SK-N-SH (cell line): ENCODE results near the gene PPHLN1. TPM values are rescaled to one million over a fixed set of nuclear protein-coding genes. Genes with fewer than 3 reads are reported as not detected.

Experiments
- CTCF ChIA-PET: fragments of 300-600, 350-600 bp; formaldehyde crosslinking; extraction: SDS; loops from one replicate; lab custom pipeline; 2021; lab: Yijun Ruan, JAX
- POLR2A ChIA-PET: fragments of 350-600 bp; sonication (Branson Sonifier 250); formaldehyde crosslinking; extraction: SDS; loops from one replicate; lab custom pipeline; 2020; ENCODE audit warnings: antibody characterized with exemption, inconsistent platforms; lab: Yijun Ruan, JAX
- DNase-seq: peaks from one replicate; pipeline ENCODE4 v3.0.0; 2012
- H2AFZ ChIP-seq: fragments of 200-600 bp; sonication (generic); 2 replicates; pipeline ENCODE4 v1.8.1; 2016; ENCODE audit warnings: antibody characterized with exemption, mild to moderate bottlenecking, low read depth
- H3F3A ChIP-seq: fragments of 200-600 bp; sonication (generic); replicated peaks from 2 replicates; pipeline ENCODE3; 2016; ENCODE audit warnings: antibody characterized with exemption, mild to moderate bottlenecking; ENCODE audit not compliant: insufficient read depth
- H3K27ac ChIP-seq, 2 experiments: fragments of 200-500 bp in 1 of 2; fragments of 200-600 bp in 1 of 2; sonication (Bioruptor generic) in 1 of 2; sonication (generic), shearing (Covaris generic) in 1 of 2; 2 replicates each; pipeline versions ENCODE4 v1.5.1 to v1.6.1; 2014 to 2016; ENCODE audit warnings: low read depth in 2 of 2, inconsistent platforms in 1 of 2, low read length in 1 of 2, mild to moderate bottlenecking in 1 of 2, mixed read lengths in 1 of 2
- H3K27me3 ChIP-seq: fragments of 200-600 bp; sonication (generic), shearing (Covaris generic); 2 replicates; pipeline ENCODE4 v1.6.1; 2016; ENCODE audit warnings: mixed run types; ENCODE audit not compliant: insufficient read depth
- H3K36me3 ChIP-seq, 2 experiments: fragments of 200-500 bp in 1 of 2; fragments of 200-600 bp in 1 of 2; sonication (Bioruptor generic) in 1 of 2; sonication (generic) in 1 of 2; replicated peaks in 1 of 2; 2 replicates each; pipeline versions ENCODE3 to v1.5.1; 2014 to 2016; ENCODE audit warnings: low read length in 1 of 2, mild to moderate bottlenecking in 1 of 2; ENCODE audit not compliant: insufficient read depth in 2 of 2, control insufficient read depth in 1 of 2
- H3K4me1 ChIP-seq, 2 experiments: fragments of 200-500 bp in 1 of 2; fragments of 200-600 bp in 1 of 2; sonication (Bioruptor generic) in 1 of 2; sonication (generic), shearing (Covaris generic) in 1 of 2; 2 replicates each; pipeline versions ENCODE4 v1.5.1 to v1.6.1; 2014 to 2016; ENCODE audit warnings: low read depth in 1 of 2, low read length in 1 of 2, mixed run types in 1 of 2; ENCODE audit not compliant: insufficient read depth in 2 of 2, control insufficient read depth in 1 of 2
- H3K4me2 ChIP-seq: fragments of 200-600 bp; sonication (generic), shearing (Covaris generic); 2 replicates; pipeline ENCODE4 v1.6.1; 2017; ENCODE audit warnings: mixed run types
- H3K4me3 ChIP-seq, 2 experiments: fragments of 200-500 bp in 1 of 2; fragments of 200-600 bp in 1 of 2; sonication (Bioruptor generic) in 1 of 2; sonication (generic), shearing (Covaris generic) in 1 of 2; 2 replicates each; pipeline versions ENCODE4 v1.5.1 to v1.8.1; 2014 to 2016; ENCODE audit warnings: low read depth in 2 of 2, inconsistent platforms in 1 of 2, low read length in 1 of 2, mild to moderate bottlenecking in 1 of 2, mixed read lengths in 1 of 2, moderate library complexity in 1 of 2
- H3K79me2 ChIP-seq: fragments of 200-600 bp; sonication (generic); 2 replicates; pipeline ENCODE4 v1.8.1; 2017; ENCODE audit warnings: mild to moderate bottlenecking; ENCODE audit not compliant: insufficient read depth
- H3K9ac ChIP-seq: fragments of 200-600 bp; sonication (generic); 2 replicates; pipeline ENCODE4 v1.6.1; 2017; ENCODE audit warnings: mixed run types
- H3K9me2 ChIP-seq: fragments of 200-600 bp; sonication (generic); 2 replicates; pipeline ENCODE4 v1.6.1; 2017; ENCODE audit warnings: mixed run types
- H3K9me3 ChIP-seq: fragments of 200-600 bp; sonication (generic); 2 replicates; pipeline ENCODE4 v1.6.1; 2017; ENCODE audit warnings: mixed run types, mild to moderate bottlenecking, moderate library complexity
- H4K20me1 ChIP-seq: fragments of 200-600 bp; sonication (generic); 2 replicates; pipeline ENCODE4 v1.6.1; 2017; ENCODE audit warnings: mild to moderate bottlenecking, mixed run types; ENCODE audit not compliant: insufficient read depth
- CHD2 ChIP-seq: fragments of 150-350 bp; IDR thresholded peaks from 2 replicates; pipeline ENCODE4 v1.6.1; 2018; ENCODE audit warnings: low read length; ENCODE audit not compliant: partially characterized antibody
- ELF1 ChIP-seq: IDR thresholded peaks from 2 replicates; pipeline ENCODE4 v1.4.0; 2012
- EP300 ChIP-seq, 2 experiments: IDR thresholded peaks; 2 replicates each; pipeline versions ENCODE4 v1.4.0 to v1.6.1; 2012; ENCODE audit warnings: borderline replicate concordance in 1 of 2, low read depth in 1 of 2, low read length in 1 of 2
- EZH2phosphoT487 ChIP-seq: fragments of 200-600 bp; sonication (generic); IDR thresholded peaks from 2 replicates; pipeline ENCODE4 v1.6.1; 2017; ENCODE audit warnings: low read depth, mixed run types, mild to moderate bottlenecking, antibody characterized with exemption, moderate library complexity, borderline replicate concordance
- FOSL2 ChIP-seq: IDR thresholded peaks from 2 replicates; pipeline ENCODE4 v1.4.0; 2012; ENCODE audit warnings: low read depth, mild to moderate bottlenecking, moderate library complexity, borderline replicate concordance
- FOXJ3 ChIP-seq: sonication (generic); formaldehyde crosslinking; IDR thresholded peaks from 2 replicates; pipeline ENCODE4 v1.5.1; 2020; ENCODE audit warnings: mild to moderate bottlenecking, missing genetic modification reagents
- GABPA ChIP-seq: IDR thresholded peaks from 2 replicates; pipeline ENCODE4 v1.4.0; 2012; ENCODE audit warnings: low read depth, mild to moderate bottlenecking
- JUND ChIP-seq: IDR thresholded peaks from 2 replicates; pipeline ENCODE4 v1.4.0; 2012
- NFIC ChIP-seq: IDR thresholded peaks from 2 replicates; pipeline ENCODE4 v1.4.0; 2012; ENCODE audit warnings: borderline replicate concordance
- NRF1 ChIP-seq: IDR thresholded peaks from 2 replicates; pipeline ENCODE4 v1.6.1; 2012; ENCODE audit warnings: low read depth, mild to moderate bottlenecking, low read length
- POLR2AphosphoS5 ChIP-seq: IDR thresholded peaks from 2 replicates; pipeline ENCODE4 v1.6.1; 2012; ENCODE audit warnings: low read depth, low read length
- RAD21 ChIP-seq: IDR thresholded peaks from 2 replicates; pipeline ENCODE4 v1.6.1; 2012; ENCODE audit warnings: mild to moderate bottlenecking, low read length
- RCOR1 ChIP-seq: fragments of 150-350 bp; IDR thresholded peaks from 2 replicates; pipeline ENCODE4 v1.6.1; 2017; ENCODE audit warnings: antibody characterized with exemption, low read length
- RXRA ChIP-seq: IDR thresholded peaks from 2 replicates; pipeline ENCODE4 v1.4.0; 2012; ENCODE audit warnings: low read depth, mild to moderate bottlenecking, borderline replicate concordance
- SIN3A ChIP-seq: IDR thresholded peaks from 2 replicates; pipeline ENCODE4 v1.6.1; 2012; ENCODE audit warnings: low read depth, mild to moderate bottlenecking, low read length, moderate library complexity, borderline replicate concordance
- TEAD4 ChIP-seq: IDR thresholded peaks from 2 replicates; pipeline ENCODE4 v1.4.0; 2012; ENCODE audit warnings: mild to moderate bottlenecking, borderline replicate concordance; ENCODE audit not compliant: insufficient read depth
- USF2 ChIP-seq: fragments of 150-350 bp; IDR thresholded peaks from 2 replicates; pipeline ENCODE4 v1.6.1; 2017; ENCODE audit warnings: antibody characterized with exemption, low read length, low read depth, borderline replicate concordance
- WGBS: methylation state at CpG from one replicate; pipeline ENCODE4 v1.1.6; 2017; ENCODE audit warnings: low lambda C conversion rate; 5-methylcytosine and 5-hydroxymethylcytosine counted together
- polyA plus RNA-seq, 3 experiments: library from polyadenylated mRNA; depleted of rRNA; stranded (reverse); fragments of >200 nt; gene quantifications; 2 replicates each; pipeline ENCODE4 v1.2.3, GENCODE V29; 2012
- TF ChIP-seq, protein P1 (sequence below): fragments of 150-350 bp; IDR thresholded peaks from 2 replicates; pipeline ENCODE4 v1.6.1; 2016; ENCODE audit warnings: mild to moderate bottlenecking, low read depth, low read length

The PPHLN1 gene
- polyA plus RNA-seq, 1 of the 3 experiments (the other 2 are of a cell fraction), result 55.4 TPM

DNA sequence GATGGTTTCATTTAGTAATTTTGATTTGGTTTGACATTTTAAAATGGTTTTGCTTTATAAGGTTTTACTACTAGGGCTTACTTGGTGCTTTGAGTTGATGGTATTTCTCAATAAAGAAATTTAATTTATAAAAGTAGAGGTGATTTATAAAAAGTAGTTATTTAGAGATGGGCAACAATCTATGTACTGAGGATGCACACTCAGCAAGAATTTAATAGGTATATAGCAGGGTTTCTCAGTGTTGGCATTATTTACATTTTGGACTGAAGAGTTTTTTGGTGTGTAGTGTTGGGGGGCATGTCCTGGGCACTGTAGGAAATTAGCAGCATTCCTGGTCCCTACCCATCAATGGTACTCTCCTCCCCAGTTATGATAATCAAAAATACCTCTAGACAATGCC is 47.7 kb downstream of the PPHLN1 start:
- ChIA-PET POLR2A (no interaction called here), CTCF (interaction anchor here (2.0 kb wide), 1 partner anchor 56 kb away, joined by 5 read pairs; no protein-coding TSS in a partner anchor)
- TF ChIP-seq JUND (no peak), RXRA (no peak), CHD2 (no peak), GABPA (no peak), TEAD4 (no peak), FOXJ3 (CRISPR knock-in tag) (no peak), ELF1 (no peak), SIN3A (no peak)
- TF ChIP-seq, all 33 proteins: peak for 0

GRCh38 chr12:42380733-42381132 is 54.8 kb downstream of the PPHLN1 start:
- H3K27ac ChIP-seq, result no peak overlapping the region
- H3K9me2 ChIP-seq, result no peaks in the 10 kb centered on the region
- TF ChIP-seq NFIC, result no peak
- no peak for TF ChIP-seq GABPA
- TF ChIP-seq RAD21, result no peak
- TF ChIP-seq, protein P1, sequence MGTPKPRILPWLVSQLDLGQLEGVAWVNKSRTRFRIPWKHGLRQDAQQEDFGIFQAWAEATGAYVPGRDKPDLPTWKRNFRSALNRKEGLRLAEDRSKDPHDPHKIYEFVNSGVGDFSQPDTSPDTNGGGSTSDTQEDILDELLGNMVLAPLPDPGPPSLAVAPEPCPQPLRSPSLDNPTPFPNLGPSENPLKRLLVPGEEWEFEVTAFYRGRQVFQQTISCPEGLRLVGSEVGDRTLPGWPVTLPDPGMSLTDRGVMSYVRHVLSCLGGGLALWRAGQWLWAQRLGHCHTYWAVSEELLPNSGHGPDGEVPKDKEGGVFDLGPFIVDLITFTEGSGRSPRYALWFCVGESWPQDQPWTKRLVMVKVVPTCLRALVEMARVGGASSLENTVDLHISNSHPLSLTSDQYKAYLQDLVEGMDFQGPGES, result no peak
- no peak for TF ChIP-seq CHD2
- TF ChIP-seq FOSL2, result no peak
- TF ChIP-seq RCOR1, result no peak
- no peak for TF ChIP-seq NRF1
- no peak for TF ChIP-seq USF2
- TF ChIP-seq POLR2AphosphoS5, result no peak
- no peak for TF ChIP-seq JUND
- no peak for TF ChIP-seq EP300 (IDR thresholded peaks at IDR 0.05; ENCODE audit: borderline replicate concordance in 1 of 2, low read depth in 1 of 2, low read length in 1 of 2)
- no peak for TF ChIP-seq EZH2phosphoT487
- TF ChIP-seq, all 33 proteins: peak for 0
- H3K4me1 ChIP-seq, result no peaks in the 10 kb centered on the region
- H3K36me3 ChIP-seq, result peaks cover 31 to 36% of the 10 kb centered on the region in 2 experiments
- H3K27me3 ChIP-seq, result no peaks in the 10 kb centered on the region
- H2AFZ ChIP-seq, result no peak overlapping the region
- H3K79me2 ChIP-seq, result peaks cover 8% of the 10 kb centered on the region; the same call in 1 of the 2 replicates
- no peak overlapping the region for H3K4me3 ChIP-seq
- WGBS, result 16% methylated on average over 1 of the region's 1 CpG
- ChIA-PET POLR2A (no interaction called here), CTCF (interaction anchor here (0.7 kb wide), 1 partner anchor 17 kb away, joined by 3 read pairs; no protein-coding TSS in a partner anchor)
- H4K20me1 ChIP-seq, result no peaks in the 10 kb centered on the region
- H3F3A ChIP-seq, result no peaks in the 10 kb centered on the region
- no peaks in the 10 kb centered on the region for H3K9me3 ChIP-seq
- no peak for DNase-seq
- no peak overlapping the region for H3K4me2 ChIP-seq
- H3K9ac ChIP-seq, result no peak overlapping the region

More for the DNA sequence above, 47.7 kb downstream of the PPHLN1 start:
- H3K4me3 ChIP-seq, result no peak overlapping the region
- peaks cover 16 to 21% of the 10 kb centered on the region in 2 experiments for H3K36me3 ChIP-seq
- no peaks in the 10 kb centered on the region for H3K27me3 ChIP-seq
- peaks cover 15% of the 10 kb centered on the region; the same call in 1 of the 2 replicates for H3K79me2 ChIP-seq
- H3K9ac ChIP-seq, result no peak overlapping the region
- H3K4me2 ChIP-seq, result no peak overlapping the region
- H3K9me3 ChIP-seq, result no peaks in the 10 kb centered on the region
- DNase-seq, result no peak
- no peaks in the 10 kb centered on the region for H3F3A ChIP-seq
- no peak overlapping the region for H3K27ac ChIP-seq
- H2AFZ ChIP-seq, result no peak overlapping the region
- peaks cover 4% of the 10 kb centered on the region; the same call in 1 of the 2 replicates for H4K20me1 ChIP-seq
- H3K4me1 ChIP-seq, result no peaks in the 10 kb centered on the region
- H3K9me2 ChIP-seq, result no peaks in the 10 kb centered on the region
